ENCODE measurements around the gene HIC1. TPM values are rescaled to one million over a fixed set of nuclear protein-coding genes. Genes with fewer than 3 reads are reported as not detected.

HIC1 gene
- total and polyA plus RNA-seq, 9 of the 15 experiments (the other 6 are each of a cell fraction or from before 2014, with no cell fraction given): 0.01 to 2.5 (median 0.18) TPM

DNA sequence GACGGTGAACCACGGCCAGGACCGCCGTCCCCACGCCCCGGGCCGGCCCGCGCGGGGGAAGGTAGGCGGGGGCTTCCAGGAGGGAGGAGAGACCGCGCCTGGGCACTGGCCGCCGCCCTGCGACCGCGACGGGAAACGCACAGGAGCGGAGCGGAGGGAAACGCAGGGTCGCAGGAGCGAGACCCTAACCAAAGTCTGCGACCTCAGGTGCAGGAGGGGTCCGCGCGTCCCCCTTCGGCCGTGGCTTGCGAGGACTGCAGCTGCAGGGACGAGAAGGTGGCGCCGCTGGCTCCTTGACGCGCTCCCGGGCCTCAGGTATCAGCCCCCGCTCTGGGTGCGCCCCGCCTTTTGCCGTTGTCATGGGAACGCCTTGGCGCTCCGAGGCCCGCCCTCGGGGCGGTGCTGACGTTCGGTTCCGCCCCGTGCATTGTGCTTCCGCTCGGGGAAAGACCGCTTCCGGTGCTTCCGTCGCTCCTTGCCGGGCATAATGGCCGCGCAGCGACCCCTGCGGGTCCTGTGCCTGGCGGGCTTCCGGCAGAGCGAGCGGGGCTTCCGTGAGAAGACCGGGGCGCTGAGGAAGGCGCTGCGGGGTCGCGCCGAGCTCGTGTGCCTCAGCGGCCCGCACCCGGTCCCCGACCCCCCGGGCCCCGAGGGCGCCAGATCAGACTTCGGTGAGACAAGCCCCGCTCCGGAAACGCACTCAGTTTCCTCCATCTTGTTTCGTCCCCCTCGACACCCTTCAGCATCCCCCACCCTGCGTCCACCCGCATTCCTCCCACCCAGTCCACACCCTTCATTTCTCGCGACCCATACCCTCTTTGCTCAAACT lies 13.1 kb upstream of the HIC1 start, which contains the start of gene OVCA2 (continued):
- TF ChIP-seq ZNF592 (IDR thresholded peaks at IDR 0.05): no peak
- TF ChIP-seq MBD2 (IDR thresholded peaks at IDR 0.05; ENCODE audit: borderline replicate concordance, low read depth): peak; percentile 54
- TF ChIP-seq GTF2E2 (tag; IDR thresholded peaks at IDR 0.05): peak; percentile 74; the same call in 1 of the 2 replicates
- TF ChIP-seq NR2C2 (CRISPR knock-in tag; IDR thresholded peaks at IDR 0.05): peak; percentile 90
- peak; percentile 97 for TF ChIP-seq NR2C2 (tag; IDR thresholded peaks at IDR 0.05)
- TF ChIP-seq ARID3B (CRISPR knock-in tag; IDR thresholded peaks at IDR 0.05; ENCODE audit: borderline replicate concordance): peak; percentile 82; the same call in 1 of the 2 replicates
- peak; percentile 70; the same call in 1 of the 2 replicates for TF ChIP-seq PHF8 (IDR thresholded peaks at IDR 0.05; ENCODE audit: borderline replicate concordance, low read length)
- TF ChIP-seq TAF1 (IDR thresholded peaks at IDR 0.05; ENCODE audit: control insufficient read depth, extremely low read depth, insufficient read depth, low read length, severe bottlenecking): peak; percentile 80
- peak; percentile 16; the same call in 1 of the 2 replicates for TF ChIP-seq ELF4 (CRISPR knock-in tag; IDR thresholded peaks at IDR 0.05)
- TF ChIP-seq SIX5 (IDR thresholded peaks at IDR 0.05; ENCODE audit: borderline replicate concordance in 1 of 2, insufficient read depth in 1 of 2, low read depth in 1 of 2, low read length in 2 of 2): peak; percentile 64 to 76; a peak in 3 of 4 replicates
- TF ChIP-seq, protein P1, sequence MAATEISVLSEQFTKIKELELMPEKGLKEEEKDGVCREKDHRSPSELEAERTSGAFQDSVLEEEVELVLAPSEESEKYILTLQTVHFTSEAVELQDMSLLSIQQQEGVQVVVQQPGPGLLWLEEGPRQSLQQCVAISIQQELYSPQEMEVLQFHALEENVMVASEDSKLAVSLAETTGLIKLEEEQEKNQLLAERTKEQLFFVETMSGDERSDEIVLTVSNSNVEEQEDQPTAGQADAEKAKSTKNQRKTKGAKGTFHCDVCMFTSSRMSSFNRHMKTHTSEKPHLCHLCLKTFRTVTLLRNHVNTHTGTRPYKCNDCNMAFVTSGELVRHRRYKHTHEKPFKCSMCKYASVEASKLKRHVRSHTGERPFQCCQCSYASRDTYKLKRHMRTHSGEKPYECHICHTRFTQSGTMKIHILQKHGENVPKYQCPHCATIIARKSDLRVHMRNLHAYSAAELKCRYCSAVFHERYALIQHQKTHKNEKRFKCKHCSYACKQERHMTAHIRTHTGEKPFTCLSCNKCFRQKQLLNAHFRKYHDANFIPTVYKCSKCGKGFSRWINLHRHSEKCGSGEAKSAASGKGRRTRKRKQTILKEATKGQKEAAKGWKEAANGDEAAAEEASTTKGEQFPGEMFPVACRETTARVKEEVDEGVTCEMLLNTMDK (IDR thresholded peaks at IDR 0.05; ENCODE audit: borderline replicate concordance, insufficient read depth, low read depth, low read length, poor library complexity, severe bottlenecking): peak; percentile 67
- no peak for TF ChIP-seq ZBTB8A (IDR thresholded peaks at IDR 0.05; ENCODE audit: partially characterized antibody)
- peak; percentile 70 for TF ChIP-seq CXXC5 (CRISPR knock-in tag; IDR thresholded peaks at IDR 0.05)
- peak; percentile 44; the same call in 1 of the 2 replicates for TF ChIP-seq POLR2H (tag; IDR thresholded peaks at IDR 0.05; ENCODE audit: low read depth)

Data from K562 (cell line).